ENCODE results near the gene DYRK1A. TPM values are rescaled to one million over a fixed set of nuclear protein-coding genes. Genes with fewer than 3 reads are reported as not detected.

DYRK1A gene
- total RNA-seq, 1 donor from 2014 or later, result 83.5 TPM

- Mint-ChIP-seq H3K4me1 (ENCODE audit: low read depth) (peaks cover 21% of the 10 kb centered on the region), H3K27me3 (no peaks in the 10 kb centered on the region), H3K4me3 (ENCODE audit: low read depth) (no peak overlapping the region), H3K27ac (no peak overlapping the region), H3K36me3 (ENCODE audit: insufficient read depth) (peaks cover 33% of the 10 kb centered on the region), H3K9me3 (ENCODE audit: low read depth) (peaks cover 15% of the 10 kb centered on the region)
- no peak for TF ChIP-seq CTCF (IDR thresholded peaks at IDR 0.05; ENCODE audit: unreplicated experiment)
- no peak for DNase-seq (ENCODE audit: low spot score, unreplicated experiment)
Observed at GRCh38 chr21:37432710-37433455, 66.3 kb downstream of the DYRK1A start.

- Mint-ChIP-seq H3K27ac (no peak overlapping the region), H3K4me1 (ENCODE audit: low read depth) (peaks cover 19% of the 10 kb centered on the region), H3K36me3 (ENCODE audit: insufficient read depth) (peaks cover 35% of the 10 kb centered on the region), H3K27me3 (no peaks in the 10 kb centered on the region), H3K4me3 (ENCODE audit: low read depth) (no peak overlapping the region), H3K9me3 (ENCODE audit: low read depth) (peaks cover 21% of the 10 kb centered on the region)
- no peak for TF ChIP-seq CTCF (IDR thresholded peaks at IDR 0.05; ENCODE audit: unreplicated experiment)
- DNase-seq (ENCODE audit: low spot score, unreplicated experiment), result no peak
Observed at GRCh38 chr21:37433456-37433840, 66.9 kb downstream of the DYRK1A start.

GRCh38 chr21:37435120-37435519 lies 68.5 kb downstream of the DYRK1A start:
- H3K27me3 Mint-ChIP-seq, result no peaks in the 10 kb centered on the region
- H3K9me3 Mint-ChIP-seq (ENCODE audit: low read depth), result peaks cover 29% of the 10 kb centered on the region
- DNase-seq (ENCODE audit: low spot score, unreplicated experiment), result no peak
- H3K36me3 Mint-ChIP-seq (ENCODE audit: insufficient read depth), result peaks cover 39% of the 10 kb centered on the region
- TF ChIP-seq CTCF (IDR thresholded peaks at IDR 0.05; ENCODE audit: unreplicated experiment), result no peak
- H3K4me3 Mint-ChIP-seq (ENCODE audit: low read depth), result no peak overlapping the region
- peaks cover 15% of the 10 kb centered on the region for H3K4me1 Mint-ChIP-seq (ENCODE audit: low read depth)
- H3K27ac Mint-ChIP-seq, result no peak overlapping the region

GRCh38 chr21:37435711-37436110 lies 69.1 kb downstream of the DYRK1A start:
- TF ChIP-seq CTCF (IDR thresholded peaks at IDR 0.05; ENCODE audit: unreplicated experiment), result no peak
- peaks cover 39% of the 10 kb centered on the region for H3K36me3 Mint-ChIP-seq (ENCODE audit: insufficient read depth)
- H3K27ac Mint-ChIP-seq, result no peak overlapping the region
- H3K4me1 Mint-ChIP-seq (ENCODE audit: low read depth), result peaks cover 13% of the 10 kb centered on the region
- no peak for DNase-seq (ENCODE audit: low spot score, unreplicated experiment)
- no peaks in the 10 kb centered on the region for H3K27me3 Mint-ChIP-seq
- H3K9me3 Mint-ChIP-seq (ENCODE audit: low read depth), result peaks cover 32% of the 10 kb centered on the region
- no peak overlapping the region for H3K4me3 Mint-ChIP-seq (ENCODE audit: low read depth)

GRCh38 chr21:37436174-37436573 lies 69.6 kb downstream of the DYRK1A start:
- no peak for DNase-seq (ENCODE audit: low spot score, unreplicated experiment)
- H3K27ac Mint-ChIP-seq, result no peak overlapping the region
- no peak overlapping the region for H3K4me3 Mint-ChIP-seq (ENCODE audit: low read depth)
- peaks cover 38% of the 10 kb centered on the region for H3K36me3 Mint-ChIP-seq (ENCODE audit: insufficient read depth)
- H3K9me3 Mint-ChIP-seq (ENCODE audit: low read depth), result peaks cover 35% of the 10 kb centered on the region
- no peak for TF ChIP-seq CTCF (IDR thresholded peaks at IDR 0.05; ENCODE audit: unreplicated experiment)
- H3K4me1 Mint-ChIP-seq (ENCODE audit: low read depth), result peaks cover 10% of the 10 kb centered on the region
- H3K27me3 Mint-ChIP-seq, result no peaks in the 10 kb centered on the region
